SK-N-SH treated with all-trans-retinoic acid at 6 μM for 48 hours (cell line): ENCODE results near the gene ENTPD7.
A peak's percentile ranks its signal among the peaks of the same experiment; 100 is the strongest.

Experiments used
- ATAC-seq: fragments of 200-7000 bp; cut with Tn5 transposase; 3 replicates; pipeline ENCODE4 v1.9.1; 2020; ENCODE audit warnings: mild to moderate bottlenecking, moderate library complexity
- ARNTL ChIP-seq: fragments of 450-650 bp; formaldehyde crosslinking; IDR thresholded peaks from 2 replicates; pipeline ENCODE4 v1.5.0; 2020; ENCODE audit warnings: low read depth, mild to moderate bottlenecking, moderate library complexity, borderline replicate concordance
- ESRRG ChIP-seq: fragments of 250-450 bp; sonication (Bioruptor Pico); IDR thresholded peaks from 2 replicates; pipeline ENCODE4 v1.6.1; 2021; ENCODE audit warnings: mild to moderate bottlenecking
- ISL1 ChIP-seq: fragments of 250-450 bp; sonication (Bioruptor Pico); IDR thresholded peaks from 2 replicates; pipeline ENCODE4 v2.1.2; 2022; ENCODE audit warnings: mild to moderate bottlenecking, moderate library complexity
- OSR1 ChIP-seq: fragments of 250-450 bp; sonication (Bioruptor Pico); IDR thresholded peaks from 2 replicates; pipeline ENCODE4 v1.8.0; 2022; ENCODE audit warnings: moderate library complexity, mild to moderate bottlenecking, inconsistent platforms
- PPARA ChIP-seq: fragments of 250-450 bp; sonication (Bioruptor Pico); IDR thresholded peaks from 2 replicates; pipeline ENCODE4 v1.5.0; 2020; ENCODE audit warnings: mild to moderate bottlenecking, borderline replicate concordance
- RARB ChIP-seq: fragments of 250-450 bp; sonication (Bioruptor Pico); IDR thresholded peaks from 2 replicates; pipeline ENCODE4 v1.8.0; 2021; ENCODE audit warnings: mild to moderate bottlenecking, moderate library complexity
- ZFP3 ChIP-seq: fragments of 250-450 bp; sonication (Bioruptor Pico); IDR thresholded peaks from 2 replicates; pipeline ENCODE4 v1.5.0; 2020; ENCODE audit warnings: mild to moderate bottlenecking, moderate library complexity
- ZFP30 ChIP-seq: fragments of 450-650 bp; formaldehyde crosslinking; IDR thresholded peaks from 2 replicates; pipeline ENCODE4 v1.5.0; 2022; ENCODE audit warnings: mild to moderate bottlenecking, moderate library complexity
- ZNF70 ChIP-seq: fragments of 450-650 bp; formaldehyde crosslinking; IDR thresholded peaks from 2 replicates; pipeline ENCODE4 v1.5.0; 2020; ENCODE audit warnings: mild to moderate bottlenecking, moderate library complexity
- ZNF8 ChIP-seq: fragments of 450-650 bp; formaldehyde crosslinking; IDR thresholded peaks from 2 replicates; pipeline ENCODE4 v1.5.0; 2020; ENCODE audit warnings: mild to moderate bottlenecking, moderate library complexity
- TF ChIP-seq, protein P1 (sequence below): fragments of 250-450 bp; sonication (Bioruptor Pico); IDR thresholded peaks from 2 replicates; pipeline ENCODE4 v1.5.1; 2021; ENCODE audit warnings: mild to moderate bottlenecking, moderate library complexity
- TF ChIP-seq, protein P2 (sequence below): fragments of 250-450 bp; sonication (Bioruptor Pico); IDR thresholded peaks from 2 replicates; pipeline ENCODE4 v1.5.0; 2020; ENCODE audit warnings: mild to moderate bottlenecking, moderate library complexity
- TF ChIP-seq, protein P3 (sequence below): fragments of 250-450 bp; sonication (Bioruptor Pico); IDR thresholded peaks from 2 replicates; pipeline ENCODE4 v1.8.0; 2020; ENCODE audit warnings: mild to moderate bottlenecking, moderate library complexity, borderline replicate concordance

ENTPD7 gene, protein sequence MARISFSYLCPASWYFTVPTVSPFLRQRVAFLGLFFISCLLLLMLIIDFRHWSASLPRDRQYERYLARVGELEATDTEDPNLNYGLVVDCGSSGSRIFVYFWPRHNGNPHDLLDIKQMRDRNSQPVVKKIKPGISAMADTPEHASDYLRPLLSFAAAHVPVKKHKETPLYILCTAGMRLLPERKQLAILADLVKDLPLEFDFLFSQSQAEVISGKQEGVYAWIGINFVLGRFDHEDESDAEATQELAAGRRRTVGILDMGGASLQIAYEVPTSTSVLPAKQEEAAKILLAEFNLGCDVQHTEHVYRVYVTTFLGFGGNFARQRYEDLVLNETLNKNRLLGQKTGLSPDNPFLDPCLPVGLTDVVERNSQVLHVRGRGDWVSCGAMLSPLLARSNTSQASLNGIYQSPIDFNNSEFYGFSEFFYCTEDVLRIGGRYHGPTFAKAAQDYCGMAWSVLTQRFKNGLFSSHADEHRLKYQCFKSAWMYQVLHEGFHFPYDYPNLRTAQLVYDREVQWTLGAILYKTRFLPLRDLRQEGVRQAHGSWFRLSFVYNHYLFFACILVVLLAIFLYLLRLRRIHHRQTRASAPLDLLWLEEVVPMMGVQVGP

DNA sequence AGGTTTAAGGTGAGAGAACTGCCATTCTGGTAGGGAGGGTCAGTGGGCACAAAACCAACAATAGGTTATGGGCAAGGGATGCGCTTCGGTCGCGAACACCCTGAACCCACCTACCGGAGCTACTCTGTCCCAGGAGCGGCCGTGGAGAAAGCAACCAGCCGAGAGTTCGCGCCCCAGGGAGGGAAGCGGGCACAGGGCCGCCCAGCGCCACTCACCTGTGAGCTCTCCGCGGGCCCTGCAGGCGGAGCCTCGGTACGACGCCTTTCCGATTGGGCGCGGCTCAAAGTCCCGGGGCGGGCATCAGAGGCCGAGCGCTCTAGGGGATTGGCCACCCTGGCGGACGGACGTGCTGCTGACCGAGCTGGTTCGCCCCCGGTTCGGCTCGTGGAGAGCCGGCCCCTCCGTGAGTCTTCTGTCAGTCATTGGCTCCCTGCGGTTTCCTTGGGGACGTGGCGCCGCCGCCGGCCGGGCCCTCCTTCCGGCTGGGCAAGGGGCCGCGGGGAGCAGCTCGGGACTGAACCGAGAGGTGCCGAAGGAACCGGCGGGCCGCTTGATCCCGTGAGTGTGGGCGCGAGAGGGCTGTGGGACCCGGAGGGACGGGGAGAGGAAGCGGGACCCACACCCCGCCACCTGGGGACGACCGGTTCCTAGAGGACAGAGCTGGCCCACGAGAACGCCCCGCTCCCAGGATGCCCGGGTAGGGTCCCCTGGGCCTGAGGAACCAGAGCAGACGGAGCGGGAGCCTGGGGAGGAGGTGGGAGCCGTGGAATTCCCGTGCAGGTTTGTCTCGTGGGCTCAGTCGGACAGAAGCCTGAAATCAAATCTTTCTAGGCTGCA lies at the start of gene ENTPD7:
ENTPD7 (plus strand) TSS at position 479 of the 837 bp plus-strand sequence. CDS start 448 bp downstream, outside the sequence.
- ATAC-seq = peak; percentile 99
- TF ChIP-seq, protein P1, sequence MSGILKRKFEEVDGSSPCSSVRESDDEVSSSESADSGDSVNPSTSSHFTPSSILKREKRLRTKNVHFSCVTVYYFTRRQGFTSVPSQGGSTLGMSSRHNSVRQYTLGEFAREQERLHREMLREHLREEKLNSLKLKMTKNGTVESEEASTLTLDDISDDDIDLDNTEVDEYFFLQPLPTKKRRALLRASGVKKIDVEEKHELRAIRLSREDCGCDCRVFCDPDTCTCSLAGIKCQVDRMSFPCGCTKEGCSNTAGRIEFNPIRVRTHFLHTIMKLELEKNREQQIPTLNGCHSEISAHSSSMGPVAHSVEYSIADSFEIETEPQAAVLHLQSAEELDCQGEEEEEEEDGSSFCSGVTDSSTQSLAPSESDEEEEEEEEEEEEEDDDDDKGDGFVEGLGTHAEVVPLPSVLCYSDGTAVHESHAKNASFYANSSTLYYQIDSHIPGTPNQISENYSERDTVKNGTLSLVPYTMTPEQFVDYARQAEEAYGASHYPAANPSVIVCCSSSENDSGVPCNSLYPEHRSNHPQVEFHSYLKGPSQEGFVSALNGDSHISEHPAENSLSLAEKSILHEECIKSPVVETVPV (CRISPR knock-in tag) = no peak
- TF ChIP-seq ESRRG (no peak), ZNF8 (CRISPR knock-in tag) (no peak), PPARA (CRISPR knock-in tag) (no peak), ZNF70 (CRISPR knock-in tag) (no peak), ZFP30 (CRISPR knock-in tag) (no peak), ISL1 (CRISPR knock-in tag) (no peak)
- TF ChIP-seq, protein P2, sequence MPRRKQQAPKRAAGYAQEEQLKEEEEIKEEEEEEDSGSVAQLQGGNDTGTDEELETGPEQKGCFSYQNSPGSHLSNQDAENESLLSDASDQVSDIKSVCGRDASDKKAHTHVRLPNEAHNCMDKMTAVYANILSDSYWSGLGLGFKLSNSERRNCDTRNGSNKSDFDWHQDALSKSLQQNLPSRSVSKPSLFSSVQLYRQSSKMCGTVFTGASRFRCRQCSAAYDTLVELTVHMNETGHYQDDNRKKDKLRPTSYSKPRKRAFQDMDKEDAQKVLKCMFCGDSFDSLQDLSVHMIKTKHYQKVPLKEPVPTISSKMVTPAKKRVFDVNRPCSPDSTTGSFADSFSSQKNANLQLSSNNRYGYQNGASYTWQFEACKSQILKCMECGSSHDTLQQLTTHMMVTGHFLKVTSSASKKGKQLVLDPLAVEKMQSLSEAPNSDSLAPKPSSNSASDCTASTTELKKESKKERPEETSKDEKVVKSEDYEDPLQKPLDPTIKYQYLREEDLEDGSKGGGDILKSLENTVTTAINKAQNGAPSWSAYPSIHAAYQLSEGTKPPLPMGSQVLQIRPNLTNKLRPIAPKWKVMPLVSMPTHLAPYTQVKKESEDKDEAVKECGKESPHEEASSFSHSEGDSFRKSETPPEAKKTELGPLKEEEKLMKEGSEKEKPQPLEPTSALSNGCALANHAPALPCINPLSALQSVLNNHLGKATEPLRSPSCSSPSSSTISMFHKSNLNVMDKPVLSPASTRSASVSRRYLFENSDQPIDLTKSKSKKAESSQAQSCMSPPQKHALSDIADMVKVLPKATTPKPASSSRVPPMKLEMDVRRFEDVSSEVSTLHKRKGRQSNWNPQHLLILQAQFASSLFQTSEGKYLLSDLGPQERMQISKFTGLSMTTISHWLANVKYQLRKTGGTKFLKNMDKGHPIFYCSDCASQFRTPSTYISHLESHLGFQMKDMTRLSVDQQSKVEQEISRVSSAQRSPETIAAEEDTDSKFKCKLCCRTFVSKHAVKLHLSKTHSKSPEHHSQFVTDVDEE (CRISPR knock-in tag) = no peak

DNA sequence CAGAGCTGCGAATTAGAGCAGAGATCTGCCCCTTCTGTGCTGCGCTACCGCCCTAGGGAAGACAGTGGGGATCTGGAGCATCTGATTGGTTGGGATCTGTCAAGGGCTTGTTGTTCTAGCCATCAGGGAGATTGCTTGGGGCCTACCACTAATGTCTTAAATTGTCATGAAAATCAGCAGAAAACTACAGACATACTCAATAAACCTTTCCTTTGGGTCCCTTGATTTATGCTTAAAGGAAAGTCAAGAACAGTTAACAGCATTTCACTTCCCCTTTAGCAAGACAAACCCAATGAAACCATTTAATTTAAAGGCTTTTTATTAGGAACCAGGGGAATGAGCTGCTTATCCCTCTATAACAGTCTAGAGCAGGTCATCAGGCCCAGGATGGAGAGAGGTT lies 49.1 kb upstream of the ENTPD7 start:
- no peak for ATAC-seq
- TF ChIP-seq, protein P2 (CRISPR knock-in tag) = no peak
- TF ChIP-seq ARNTL (CRISPR knock-in tag) (no peak), ZFP3 (CRISPR knock-in tag) (no peak), OSR1 (CRISPR knock-in tag) (no peak), RARB (no peak), ZNF70 (CRISPR knock-in tag) (no peak)
- TF ChIP-seq, all 23 proteins: peak for 0

DNA sequence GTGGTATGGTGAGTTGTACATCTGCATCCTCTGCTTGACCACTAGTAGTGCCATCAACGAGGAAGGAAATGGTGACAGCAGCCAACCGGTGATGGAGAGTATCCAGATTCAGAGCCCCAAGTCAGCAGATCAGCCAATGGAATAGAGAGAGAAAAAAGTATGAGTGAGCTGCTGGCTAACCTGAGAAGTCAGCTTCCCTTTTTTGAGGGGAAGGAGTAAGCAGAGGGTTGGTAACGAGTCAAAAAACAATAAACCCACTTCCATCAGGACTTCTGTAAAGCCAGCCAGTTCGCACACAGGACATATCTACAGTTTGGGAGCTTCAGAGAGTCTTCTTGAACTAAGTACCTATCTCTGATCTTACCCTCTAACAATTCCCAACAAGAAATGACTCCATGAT lies 48.0 kb upstream of the ENTPD7 start:
- ATAC-seq = no peak
- TF ChIP-seq ZNF70 (CRISPR knock-in tag) (no peak), RARB (no peak), ESRRG (no peak), ZNF8 (CRISPR knock-in tag) (no peak), ARNTL (CRISPR knock-in tag) (no peak)
- TF ChIP-seq, protein P2 (CRISPR knock-in tag) = no peak
- TF ChIP-seq, protein P3, sequence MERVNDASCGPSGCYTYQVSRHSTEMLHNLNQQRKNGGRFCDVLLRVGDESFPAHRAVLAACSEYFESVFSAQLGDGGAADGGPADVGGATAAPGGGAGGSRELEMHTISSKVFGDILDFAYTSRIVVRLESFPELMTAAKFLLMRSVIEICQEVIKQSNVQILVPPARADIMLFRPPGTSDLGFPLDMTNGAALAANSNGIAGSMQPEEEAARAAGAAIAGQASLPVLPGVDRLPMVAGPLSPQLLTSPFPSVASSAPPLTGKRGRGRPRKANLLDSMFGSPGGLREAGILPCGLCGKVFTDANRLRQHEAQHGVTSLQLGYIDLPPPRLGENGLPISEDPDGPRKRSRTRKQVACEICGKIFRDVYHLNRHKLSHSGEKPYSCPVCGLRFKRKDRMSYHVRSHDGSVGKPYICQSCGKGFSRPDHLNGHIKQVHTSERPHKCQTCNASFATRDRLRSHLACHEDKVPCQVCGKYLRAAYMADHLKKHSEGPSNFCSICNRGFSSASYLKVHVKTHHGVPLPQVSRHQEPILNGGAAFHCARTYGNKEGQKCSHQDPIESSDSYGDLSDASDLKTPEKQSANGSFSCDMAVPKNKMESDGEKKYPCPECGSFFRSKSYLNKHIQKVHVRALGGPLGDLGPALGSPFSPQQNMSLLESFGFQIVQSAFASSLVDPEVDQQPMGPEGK (CRISPR knock-in tag) = no peak
